Stimulated activated memory B cell treated with anti-CD40 and anti-IgM and Interleukin-4, amounts not matched to agents 10 μg/mL and 1 μg/mL and 100 μg/mL, for 72 hours (primary cell): ENCODE data around the gene ADARB2.
"Not testable (repeated sequence)": the region's sequence is repeated elsewhere in the genome, so short reads cannot be mapped to it uniquely, and the experiment has no call there.

Experiments
- ATAC-seq: fragments of 150-1000 bp; cut with Tn5 transposase; 2 replicates; pipeline ENCODE4 v1.10.0; 2021
- H3K27ac Mint-ChIP-seq: one replicate; pipeline ENCODE4 v1.8.0; 2022; ENCODE audit warnings: mild to moderate bottlenecking, mixed read lengths
- H3K27me3 Mint-ChIP-seq: one replicate; pipeline ENCODE4 v1.8.0; 2022; ENCODE audit warnings: mixed read lengths
- H3K36me3 Mint-ChIP-seq: one replicate; pipeline ENCODE4 v1.8.0; 2022; ENCODE audit warnings: mixed read lengths
- H3K4me1 Mint-ChIP-seq: one replicate; pipeline ENCODE4 v1.8.0; 2022; ENCODE audit warnings: mixed read lengths
- H3K4me3 Mint-ChIP-seq: one replicate; pipeline ENCODE4 v1.8.0; 2022; ENCODE audit warnings: mild to moderate bottlenecking, moderate library complexity, mixed read lengths
- H3K9me3 Mint-ChIP-seq: one replicate; pipeline ENCODE4 v1.8.0; 2022; ENCODE audit warnings: mixed read lengths

ADARB2 gene

GRCh38 chr10:1227510-1228402 is 509.6 kb downstream of the ADARB2 start:
- no peaks in the 10 kb centered on the region for H3K9me3 Mint-ChIP-seq
- no peak for ATAC-seq
- H3K27ac Mint-ChIP-seq = no peak overlapping the region
- no peaks in the 10 kb centered on the region for H3K4me1 Mint-ChIP-seq
- peaks cover 11% of the 10 kb centered on the region for H3K27me3 Mint-ChIP-seq
- H3K36me3 Mint-ChIP-seq = no peaks in the 10 kb centered on the region
- H3K4me3 Mint-ChIP-seq = no peak overlapping the region

- H3K4me1 Mint-ChIP-seq, H3K4me3 Mint-ChIP-seq, ATAC-seq, H3K36me3 Mint-ChIP-seq, H3K27ac Mint-ChIP-seq, H3K9me3 Mint-ChIP-seq: not testable (repeated sequence)
- peaks cover 11% of the 10 kb centered on the region for H3K27me3 Mint-ChIP-seq
These were observed 510.4 kb downstream of the ADARB2 start for GRCh38 chr10:1226907-1227306.

- not testable (repeated sequence) for H3K4me3 Mint-ChIP-seq, ATAC-seq, H3K9me3 Mint-ChIP-seq, H3K27me3 Mint-ChIP-seq, H3K36me3 Mint-ChIP-seq, H3K27ac Mint-ChIP-seq, H3K4me1 Mint-ChIP-seq
These were observed 517.5 kb downstream of the ADARB2 start for GRCh38 chr10:1219874-1220273.

- no peaks in the 10 kb centered on the region for H3K27me3 Mint-ChIP-seq
- H3K9me3 Mint-ChIP-seq = no peaks in the 10 kb centered on the region
- no peak for ATAC-seq
- no peaks in the 10 kb centered on the region for H3K4me1 Mint-ChIP-seq
- no peak overlapping the region for H3K27ac Mint-ChIP-seq
- H3K4me3 Mint-ChIP-seq = no peak overlapping the region
- H3K36me3 Mint-ChIP-seq = no peaks in the 10 kb centered on the region
These were observed 519.7 kb downstream of the ADARB2 start for GRCh38 chr10:1217661-1218060.

- Mint-ChIP-seq H3K27ac (no peak overlapping the region), H3K36me3 (no peaks in the 10 kb centered on the region), H3K4me3 (no peak overlapping the region), H3K27me3 (no peaks in the 10 kb centered on the region), H3K4me1 (no peaks in the 10 kb centered on the region), H3K9me3 (no peaks in the 10 kb centered on the region)
- no peak for ATAC-seq
These were observed 520.1 kb downstream of the ADARB2 start for GRCh38 chr10:1217237-1217587.

GRCh38 chr10:1216574-1217236 is 520.6 kb downstream of the ADARB2 start:
- Mint-ChIP-seq H3K9me3 (no peaks in the 10 kb centered on the region), H3K36me3 (no peaks in the 10 kb centered on the region), H3K4me1 (no peaks in the 10 kb centered on the region), H3K4me3 (no peak overlapping the region), H3K27me3 (no peaks in the 10 kb centered on the region), H3K27ac (no peak overlapping the region)
- ATAC-seq = no peak

- Mint-ChIP-seq H3K36me3 (no peaks in the 10 kb centered on the region), H3K27ac (no peak overlapping the region), H3K4me3 (no peak overlapping the region), H3K27me3 (no peaks in the 10 kb centered on the region), H3K4me1 (no peaks in the 10 kb centered on the region), H3K9me3 (no peaks in the 10 kb centered on the region)
- no peak for ATAC-seq
These were observed 521.3 kb downstream of the ADARB2 start for GRCh38 chr10:1215862-1216573.

GRCh38 chr10:1214882-1215540 is 522.3 kb downstream of the ADARB2 start:
- no peaks in the 10 kb centered on the region for H3K4me1 Mint-ChIP-seq
- no peak for ATAC-seq
- no peak overlapping the region for H3K4me3 Mint-ChIP-seq
- no peaks in the 10 kb centered on the region for H3K9me3 Mint-ChIP-seq
- H3K27me3 Mint-ChIP-seq = no peaks in the 10 kb centered on the region
- no peak overlapping the region for H3K27ac Mint-ChIP-seq
- H3K36me3 Mint-ChIP-seq = no peaks in the 10 kb centered on the region

- peaks cover 8% of the 10 kb centered on the region for H3K27me3 Mint-ChIP-seq
- peaks cover 5% of the 10 kb centered on the region for H3K9me3 Mint-ChIP-seq
- no peaks in the 10 kb centered on the region for H3K4me1 Mint-ChIP-seq
- ATAC-seq = no peak
- no peak overlapping the region for H3K4me3 Mint-ChIP-seq
- H3K36me3 Mint-ChIP-seq = no peaks in the 10 kb centered on the region
- H3K27ac Mint-ChIP-seq = no peak overlapping the region
These were observed 523.2 kb downstream of the ADARB2 start for GRCh38 chr10:1214071-1214675.

GRCh38 chr10:1213252-1214070 is 523.9 kb downstream of the ADARB2 start:
- H3K9me3 Mint-ChIP-seq = peaks cover 7% of the 10 kb centered on the region
- H3K36me3 Mint-ChIP-seq = no peaks in the 10 kb centered on the region
- no peak for ATAC-seq
- no peak overlapping the region for H3K27ac Mint-ChIP-seq
- peaks cover 15% of the 10 kb centered on the region for H3K27me3 Mint-ChIP-seq
- no peak overlapping the region for H3K4me3 Mint-ChIP-seq
- no peaks in the 10 kb centered on the region for H3K4me1 Mint-ChIP-seq

GRCh38 chr10:1212571-1213141 is 524.7 kb downstream of the ADARB2 start:
- Mint-ChIP-seq H3K36me3 (no peaks in the 10 kb centered on the region), H3K4me1 (no peaks in the 10 kb centered on the region), H3K27me3 (peaks cover 16% of the 10 kb centered on the region), H3K27ac (no peak overlapping the region), H3K4me3 (no peak overlapping the region), H3K9me3 (peaks cover 7% of the 10 kb centered on the region)
- ATAC-seq = no peak

- Mint-ChIP-seq H3K9me3 (peaks cover 7% of the 10 kb centered on the region), H3K27ac (no peak overlapping the region)
These were observed 525.3 kb downstream of the ADARB2 start for GRCh38 chr10:1211844-1212570.

GRCh38 chr10:1210667-1211066 is 526.7 kb downstream of the ADARB2 start:
- Mint-ChIP-seq H3K36me3 (no peaks in the 10 kb centered on the region), H3K4me3 (no peak overlapping the region), H3K27me3 (peaks cover 29% of the 10 kb centered on the region), H3K9me3 (peaks cover 7% of the 10 kb centered on the region), H3K27ac (no peak overlapping the region), H3K4me1 (no peaks in the 10 kb centered on the region)
- ATAC-seq = no peak

More at GRCh38 chr10:1211844-1212570, 525.3 kb downstream of the ADARB2 start:
- Mint-ChIP-seq H3K4me3 (no peak overlapping the region), H3K36me3 (no peaks in the 10 kb centered on the region), H3K27me3 (peaks cover 20% of the 10 kb centered on the region), H3K4me1 (no peaks in the 10 kb centered on the region)
- no peak for ATAC-seq
